GM12878 (cell line): Measurements from ENCODE around the gene ACSS1. TPM values are rescaled to one million over a fixed set of nuclear protein-coding genes. Genes with fewer than 3 reads are reported as not detected.
A peak's percentile ranks its signal among the peaks of the same experiment; 100 is the strongest.

Source experiments
- ATAC-seq: fragments of 200-7000 bp; cut with Tn5 transposase; 3 replicates; pipeline ENCODE4 v1.9.1; 2020; ENCODE audit warnings: mild to moderate bottlenecking, moderate library complexity
- BruUV-seq: library from RNA; stranded (reverse); fragments of 400-500 nt; replicated peaks from 2 replicates; lab custom pipeline; 2021; lab: Mats Ljungman, UMichigan
- CTCF ChIA-PET: fragments of 300-600 bp; sonication (Branson Sonifier 250); formaldehyde crosslinking; extraction: SDS; loops from one replicate; lab custom pipeline; 2021; ENCODE audit warnings: inconsistent platforms; lab: Yijun Ruan, JAX
- POLR2A ChIA-PET: fragments of 350-600 bp; formaldehyde crosslinking; extraction: SDS; loops from one replicate; lab custom pipeline; 2021; ENCODE audit warnings: inconsistent platforms; lab: Charles Lee
- RAD21 ChIA-PET: fragments of 300-600 bp; sonication (Branson Sonifier 250); formaldehyde crosslinking; loops from one replicate; lab custom pipeline; 2023; ENCODE audit warnings: antibody characterized with exemption; ENCODE audit not compliant: unreplicated experiment; lab: Charles Lee
- SMC1A ChIA-PET: fragments of 300-600 bp; sonication (Branson Sonifier 250); formaldehyde crosslinking; loops from one replicate; lab custom pipeline; 2023; ENCODE audit not compliant: unreplicated experiment, uncharacterized antibody; lab: Charles Lee
- DNase-seq: peaks from one replicate; pipeline ENCODE4 v3.0.0-alpha.2; 2011; ENCODE audit warnings: low read depth, low spot score
- FAIRE-seq: peaks from 3 replicates; lab custom pipeline; 2011; peaks lifted over from hg19 to GRCh38; lab: Jason Lieb, UNC
- H2AFZ ChIP-seq: 2 replicates; pipeline ENCODE4 v1.6.0; 2011; ENCODE audit warnings: low read depth, low read length, control low read depth; ENCODE audit not compliant: control insufficient read depth
- H3K27ac ChIP-seq: 2 replicates; pipeline ENCODE4 v1.5.1; 2011; ENCODE audit warnings: control low read depth; ENCODE audit not compliant: control insufficient read depth, insufficient read depth
- H3K27me3 ChIP-seq, 2 experiments: replicated peaks in 1 of 2; 2 replicates each; pipeline versions ENCODE4 v1.6.0 to v1.6.1; 2011; ENCODE audit warnings: low read length in 1 of 2; ENCODE audit not compliant: control insufficient read depth in 2 of 2, insufficient read depth in 2 of 2
- H3K36me3 ChIP-seq, 2 experiments: 2 replicates each; pipeline ENCODE4 v1.5.1; 2011; ENCODE audit warnings: low read length in 1 of 2; ENCODE audit not compliant: control insufficient read depth in 2 of 2, insufficient read depth in 2 of 2
- H3K4me1 ChIP-seq: 2 replicates; pipeline ENCODE4 v1.6.1; 2011; ENCODE audit warnings: mild to moderate bottlenecking, low read length, moderate library complexity, mixed read lengths; ENCODE audit not compliant: control insufficient read depth, insufficient read depth
- H3K4me2 ChIP-seq: 2 replicates; pipeline ENCODE4 v1.6.0; 2011; ENCODE audit warnings: control low read depth; ENCODE audit not compliant: control insufficient read depth, insufficient read depth
- H3K4me3 ChIP-seq: fragments of 200-600 bp; sonication (generic); 2 replicates; pipeline ENCODE4 v1.5.1; 2016
- H3K79me2 ChIP-seq: 2 replicates; pipeline ENCODE4 v1.6.0; 2011; ENCODE audit warnings: low read length; ENCODE audit not compliant: control insufficient read depth, insufficient read depth
- H3K9ac ChIP-seq: 2 replicates; pipeline ENCODE4 v1.8.0; 2011; ENCODE audit warnings: low read length, control low read depth, mixed read lengths; ENCODE audit not compliant: control insufficient read depth, insufficient read depth
- H3K9me3 ChIP-seq: replicated peaks from 3 replicates; pipeline ENCODE4 v1.5.1; 2011; ENCODE audit warnings: mild to moderate bottlenecking, low read length; ENCODE audit not compliant: control insufficient read depth, insufficient read depth
- H4K20me1 ChIP-seq: 2 replicates; pipeline ENCODE4 v1.6.0; 2011; ENCODE audit not compliant: control insufficient read depth, insufficient read depth
- BMI1 ChIP-seq: fragments of 450-650 bp; IDR thresholded peaks from 2 replicates; pipeline ENCODE4 v1.6.1; 2016; ENCODE audit warnings: mild to moderate bottlenecking, moderate library complexity, borderline replicate concordance
- FOXK2 ChIP-seq: fragments of 450-650 bp; IDR thresholded peaks from 2 replicates; pipeline ENCODE4 v1.6.1; 2017; ENCODE audit warnings: mild to moderate bottlenecking, moderate library complexity
- IKZF2 ChIP-seq, 2 experiments: fragments of 450-650 bp; IDR thresholded peaks; 2 replicates each; pipeline ENCODE4 v1.6.1; 2017; ENCODE audit warnings: mild to moderate bottlenecking in 2 of 2, moderate library complexity in 2 of 2
- IRF4 ChIP-seq: IDR thresholded peaks from 2 replicates; pipeline ENCODE4 v1.6.1; 2011; ENCODE audit warnings: low read depth, low read length
- PML ChIP-seq: IDR thresholded peaks from 2 replicates; pipeline ENCODE4 v1.6.1; 2012; ENCODE audit warnings: low read length, inconsistent platforms
- SMAD1 ChIP-seq: fragments of 450-650 bp; IDR thresholded peaks from 2 replicates; pipeline ENCODE4 v1.6.1; 2018; ENCODE audit warnings: mild to moderate bottlenecking, low read depth; ENCODE audit not compliant: partially characterized antibody
- SMC3 ChIP-seq: IDR thresholded peaks from 2 replicates; pipeline ENCODE4 v1.6.1; 2011; ENCODE audit warnings: low read length, improper control_type of control experiment, borderline replicate concordance
- ZNF274 ChIP-seq: IDR thresholded peaks from one replicate; pipeline ENCODE4 v1.8.0; 2011; ENCODE audit not compliant: insufficient read length, insufficient read depth
- WGBS: methylation state at CpG from one replicate; pipeline ENCODE4 v1.1.6; 2016; ENCODE audit warnings: low lambda C conversion rate; ENCODE audit not compliant: insufficient replicate concordance, insufficient coverage; ENCODE audit errors: missing lambda C conversion rate; 5-methylcytosine and 5-hydroxymethylcytosine counted together
- in situ Hi-C: fragments of 300-500 bp; cut with MboI; formaldehyde crosslinking; loops from 9 replicates; pipeline ENCODE4 v1.14.3; 2018; ENCODE audit warnings: mixed read lengths
- intact Hi-C: fragments of 100-400 bp; cut with micrococcal nuclease; formaldehyde crosslinking; loops from one replicate; pipeline ENCODE4 v1.14.2; 2022; ENCODE audit not compliant: unreplicated experiment
- polyA plus RNA-seq, 11 experiments: library from polyadenylated mRNA; depleted of rRNA in 4 of 11; unstranded in 6 of 11; stranded (reverse) in 5 of 11; fragments of >200 nt; fragmentation: Nextera tagmentation in 4 of 11; fragmentation: Illumina TruSeq in 1 of 11; extraction: Ambion mirVana in 4 of 11; extraction: Trizol in 1 of 11; gene quantifications; 1 replicate in 1 of 11; 2 replicates in 10 of 11; pipeline versions ENCODE4 v1.2.1 to v1.2.3, GENCODE V29; 2011 to 2016; ENCODE audit warnings: inconsistent platforms in 2 of 11, missing spikeins in 2 of 11, low read depth in 1 of 11
- total RNA-seq, 4 experiments: library from RNA; depleted of rRNA in 3 of 4; stranded (reverse); fragments of >200 nt in 3 of 4; fragmentation: Illumina TruSeq in 1 of 4; extraction: Trizol in 1 of 4; gene quantifications; 2 replicates each; pipeline versions ENCODE4 v1.2.1 to v1.2.3, GENCODE V29; 2013 to 2021
- TF ChIP-seq, protein P1 (sequence below): fragments of 450-650 bp; formaldehyde crosslinking; IDR thresholded peaks from 2 replicates; pipeline ENCODE4 v1.4.0; 2022; ENCODE audit warnings: mild to moderate bottlenecking, moderate library complexity

The ACSS1 gene
- total and polyA plus RNA-seq, 10 of the 15 experiments (the other 5 are each of a cell fraction or from before 2014, with no cell fraction given): 1.3 to 44.9 (median 31.1) TPM

DNA sequence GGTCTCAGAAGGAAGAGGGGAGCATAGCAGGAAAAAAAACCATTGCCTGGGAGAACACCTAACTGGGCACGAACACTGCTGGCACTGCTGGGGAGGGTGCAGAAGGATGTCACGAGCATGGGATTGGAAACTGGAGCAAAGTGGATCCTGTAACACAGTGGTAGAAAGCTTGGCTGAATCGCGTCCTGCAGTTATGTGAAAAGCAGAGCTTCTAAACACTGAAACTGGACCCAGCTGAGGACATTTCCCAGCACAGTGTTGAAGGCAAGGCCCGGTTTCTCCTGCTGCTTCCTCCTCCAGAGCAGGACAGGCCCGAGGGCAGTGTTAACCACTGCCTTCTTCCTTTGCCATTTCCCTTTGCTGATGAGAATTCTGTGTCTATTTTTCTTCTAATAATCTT is 72.1 kb downstream of the ACSS1 start:
- no TSS peak for BruUV-seq
- no peak overlapping the region for H3K27ac ChIP-seq
- POLR2A ChIA-PET: no interaction called here

More for the DNA sequence above, 72.1 kb downstream of the ACSS1 start:
- in situ Hi-C loops: no loop called here
- Histone ChIP-seq H3K9ac (no peak overlapping the region), H3K27me3 (no peaks in the 10 kb centered on the region), H3K79me2 (peaks cover 25% of the 10 kb centered on the region), H4K20me1 (no peaks in the 10 kb centered on the region), H3K4me3 (no peak overlapping the region), H3K4me1 (0 out of 2 replicates have a peak, but pooled peaks cover 4% of the 10 kb centered on the region), H2AFZ (no peak overlapping the region), H3K4me2 (peak overlapping the region; percentile 9; the same call in 1 of the 2 replicates), H3K9me3 (no peaks in the 10 kb centered on the region; the same call in 2 of the 3 replicates), H3K36me3 (peaks cover 4 to 6% of the 10 kb centered on the region in 2 experiments)
- RAD21 ChIA-PET: no interaction called here
- SMC1A ChIA-PET: interaction anchor here (1.9 kb wide), 1 partner anchor 8 kb away, joined by 5 read pairs; no protein-coding TSS in a partner anchor
- ATAC-seq (no peak), DNase-seq (no peak), FAIRE-seq (no peak)
- WGBS: 81% methylated on average over 6 of the region's 6 CpGs
- CTCF ChIA-PET: interaction anchor here (1.4 kb wide), 1 partner anchor 80 kb away, joined by 6 read pairs; no protein-coding TSS in a partner anchor
- intact Hi-C loops: no loop called here
- TF ChIP-seq SMAD1 (no peak), IRF4 (no peak), FOXK2 (no peak), SMC3 (no peak), IKZF2 (IDR thresholded peaks at IDR 0.05) (no peak), PML (no peak), BMI1 (no peak), ZNF274 (no peak)
- TF ChIP-seq, protein P1, sequence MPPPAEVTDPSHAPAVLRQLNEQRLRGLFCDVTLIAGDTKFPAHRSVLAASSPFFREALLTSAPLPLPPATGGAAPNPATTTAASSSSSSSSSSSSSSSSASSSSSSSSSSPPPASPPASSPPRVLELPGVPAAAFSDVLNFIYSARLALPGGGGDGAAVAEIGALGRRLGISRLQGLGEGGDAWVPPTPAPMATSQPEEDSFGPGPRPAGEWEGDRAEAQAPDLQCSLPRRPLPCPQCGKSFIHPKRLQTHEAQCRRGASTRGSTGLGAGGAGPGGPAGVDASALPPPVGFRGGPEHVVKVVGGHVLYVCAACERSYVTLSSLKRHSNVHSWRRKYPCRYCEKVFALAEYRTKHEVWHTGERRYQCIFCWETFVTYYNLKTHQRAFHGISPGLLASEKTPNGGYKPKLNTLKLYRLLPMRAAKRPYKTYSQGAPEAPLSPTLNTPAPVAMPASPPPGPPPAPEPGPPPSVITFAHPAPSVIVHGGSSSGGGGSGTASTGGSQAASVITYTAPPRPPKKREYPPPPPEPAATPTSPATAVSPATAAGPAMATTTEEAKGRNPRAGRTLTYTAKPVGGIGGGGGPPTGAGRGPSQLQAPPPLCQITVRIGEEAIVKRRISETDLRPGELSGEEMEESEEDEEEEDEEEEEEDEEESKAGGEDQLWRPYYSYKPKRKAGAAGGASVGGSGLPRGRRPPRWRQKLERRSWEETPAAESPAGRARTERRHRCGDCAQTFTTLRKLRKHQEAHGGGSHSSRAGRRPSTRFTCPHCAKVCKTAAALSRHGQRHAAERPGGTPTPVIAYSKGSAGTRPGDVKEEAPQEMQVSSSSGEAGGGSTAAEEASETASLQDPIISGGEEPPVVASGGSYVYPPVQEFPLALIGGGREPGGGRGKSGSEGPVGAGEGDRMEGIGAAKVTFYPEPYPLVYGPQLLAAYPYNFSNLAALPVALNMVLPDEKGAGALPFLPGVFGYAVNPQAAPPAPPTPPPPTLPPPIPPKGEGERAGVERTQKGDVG (CRISPR knock-in tag): no peak
